Urothelium cell line (cell line): ENCODE measurements around the gene PLPP1.

Source experiments
- DNase-seq: peaks from one replicate; pipeline ENCODE4 v3.0.0; 2011; ENCODE audit warnings: low spot score, mixed read lengths
- FAIRE-seq: peaks from 2 replicates; lab custom pipeline; 2011; peaks lifted over from hg19 to GRCh38; lab: Jason Lieb, UNC

The PLPP1 gene

GRCh38 chr5:55453211-55453610, 81.6 kb downstream of the PLPP1 start:
- DNase-seq (no peak), FAIRE-seq (no peak)

- DNase-seq: no peak
- FAIRE-seq: no peak
Observed at GRCh38 chr5:55451976-55452375, 82.8 kb downstream of the PLPP1 start.

- FAIRE-seq: no peak
- no peak for DNase-seq
Observed at GRCh38 chr5:55450050-55450765, 84.6 kb downstream of the PLPP1 start.

GRCh38 chr5:55446640-55447351, 88.0 kb downstream of the PLPP1 start:
- FAIRE-seq (no peak), DNase-seq (no peak)

- DNase-seq (no peak), FAIRE-seq (no peak)
Observed at GRCh38 chr5:55445791-55446190, 89.0 kb downstream of the PLPP1 start.

GRCh38 chr5:55441954-55442353, 92.8 kb downstream of the PLPP1 start:
- FAIRE-seq: no peak
- no peak for DNase-seq

GRCh38 chr5:55441107-55441771, 93.5 kb downstream of the PLPP1 start:
- FAIRE-seq (no peak), DNase-seq (no peak)

GRCh38 chr5:55440188-55440646, 94.5 kb downstream of the PLPP1 start:
- DNase-seq (no peak), FAIRE-seq (no peak)

DNA sequence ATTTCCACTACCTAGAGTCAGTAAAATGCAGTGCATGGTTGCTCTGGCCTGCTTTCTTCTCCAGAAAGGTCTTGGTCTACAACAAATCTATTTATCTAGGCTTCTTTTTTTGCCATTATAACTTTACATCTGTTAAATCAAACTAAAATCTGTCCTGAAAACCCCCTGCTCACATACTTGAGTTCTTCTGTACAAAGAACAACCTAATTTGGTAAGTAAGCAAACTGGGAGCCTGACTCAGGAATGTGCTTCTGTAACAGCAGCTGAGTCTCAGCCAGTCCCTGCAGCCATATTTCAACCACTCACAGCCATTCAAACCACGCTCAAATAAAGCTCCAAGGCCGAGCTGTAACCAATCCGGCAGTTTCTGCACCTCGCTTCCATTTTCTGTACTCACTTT, 95.8 kb downstream of the PLPP1 start:
- FAIRE-seq (no peak), DNase-seq (no peak)

DNA sequence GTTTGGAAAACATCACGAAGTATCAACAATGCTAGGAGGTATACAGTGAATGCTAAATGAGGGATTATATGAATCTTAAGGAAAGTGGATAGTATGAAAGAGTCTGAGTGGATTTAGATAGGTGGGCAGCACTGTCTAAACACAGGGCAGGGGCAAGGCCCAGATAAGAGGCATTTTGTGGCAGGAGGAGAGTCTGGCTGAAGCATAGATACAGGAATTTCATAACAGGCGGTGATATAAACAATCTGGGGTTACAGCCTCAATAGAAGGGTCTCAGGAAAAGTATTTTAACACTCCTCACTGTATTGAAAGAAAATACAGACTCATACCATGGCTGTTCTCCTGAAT, 96.9 kb downstream of the PLPP1 start:
- FAIRE-seq (no peak), DNase-seq (no peak)

DNA sequence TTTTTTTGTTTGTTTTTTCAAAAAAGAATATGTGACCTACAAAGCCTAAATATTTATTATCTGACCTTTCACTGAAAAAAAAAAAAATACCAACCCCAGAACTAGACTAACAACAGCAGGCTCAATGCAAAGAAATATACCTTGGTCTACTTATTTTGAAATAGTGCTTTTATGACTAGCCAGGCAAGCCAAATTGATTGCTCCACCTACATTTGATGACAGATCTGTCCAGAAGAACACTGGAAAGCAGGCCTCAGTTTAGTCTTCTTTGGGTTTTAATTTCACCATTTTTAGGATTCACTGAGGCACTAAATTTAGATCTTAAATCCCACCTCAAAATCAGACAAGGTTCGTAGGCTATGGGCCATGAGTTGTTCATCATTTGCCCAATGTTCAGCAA, 97.3 kb downstream of the PLPP1 start:
- FAIRE-seq (no peak), DNase-seq (no peak)

DNA sequence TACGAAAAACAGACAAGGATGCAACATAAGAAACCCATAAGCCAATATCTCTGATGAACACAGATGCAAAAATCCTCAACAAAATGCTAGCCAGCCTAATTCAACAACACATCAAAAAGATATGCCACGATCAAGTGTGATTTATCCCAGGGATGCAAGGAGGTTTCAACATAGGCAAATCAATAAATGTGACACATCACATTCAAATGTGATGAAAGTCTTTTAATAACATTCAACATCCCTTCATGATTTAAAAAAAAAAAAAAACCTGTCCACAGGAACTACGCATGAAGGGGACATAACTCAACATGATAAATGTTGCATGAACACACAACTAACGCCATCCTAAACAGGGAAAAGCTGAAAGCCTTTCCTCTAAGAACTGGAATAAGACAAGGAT, 102.2 kb downstream of the PLPP1 start:
- DNase-seq (no peak), FAIRE-seq (no peak)

DNA sequence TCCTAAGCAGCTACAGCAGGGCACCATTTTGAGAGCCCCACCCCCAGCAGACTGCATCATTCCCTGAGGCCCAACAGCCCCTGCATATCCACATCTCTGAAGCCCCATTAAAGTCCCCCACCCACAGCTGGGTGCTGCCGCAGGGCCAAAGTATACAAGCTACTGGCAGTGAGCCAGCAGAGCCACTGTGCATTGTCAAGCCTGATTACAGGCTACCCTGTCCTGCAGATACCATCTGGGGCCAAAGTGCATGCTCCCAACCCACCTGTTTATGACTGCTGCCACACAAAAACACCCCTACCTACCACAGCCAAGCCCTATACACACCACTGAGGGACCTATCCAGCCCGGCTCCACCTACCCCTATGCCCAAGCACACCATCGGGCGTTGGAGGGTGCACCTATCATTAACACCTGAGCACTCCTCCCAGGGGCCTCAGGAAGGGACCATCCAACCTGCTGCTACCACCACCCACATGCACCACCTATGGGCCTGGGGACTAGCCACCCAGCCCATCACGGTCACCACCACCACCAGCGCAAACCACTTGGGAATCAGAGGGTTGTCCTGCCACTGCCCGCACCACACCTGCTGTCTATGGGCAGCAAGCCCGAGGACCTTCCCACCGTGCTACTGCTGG, 105.0 kb downstream of the PLPP1 start:
- FAIRE-seq: no peak
- DNase-seq: no peak

GRCh38 chr5:55429221-55429612, 105.5 kb downstream of the PLPP1 start:
- FAIRE-seq (no peak), DNase-seq (no peak)

DNA sequence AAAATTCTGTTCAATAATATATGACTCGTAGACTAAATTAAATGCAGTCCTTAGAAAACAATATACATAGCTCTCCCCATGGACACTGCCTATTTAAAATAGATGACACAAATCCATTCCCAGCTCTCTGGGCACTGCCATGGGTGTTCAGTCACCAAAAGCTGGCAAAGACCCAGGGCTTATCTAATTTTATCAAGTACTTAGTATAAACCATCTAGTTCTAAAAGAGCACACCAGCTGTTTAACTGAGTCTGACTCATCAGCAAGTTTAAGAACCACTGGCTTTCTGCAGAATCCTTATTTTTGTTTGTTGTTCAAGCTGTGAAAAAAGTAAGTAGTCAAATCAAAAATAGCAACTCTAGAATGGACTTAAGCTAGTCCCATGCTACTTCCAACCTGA, 107.6 kb downstream of the PLPP1 start:
- FAIRE-seq: no peak

DNA sequence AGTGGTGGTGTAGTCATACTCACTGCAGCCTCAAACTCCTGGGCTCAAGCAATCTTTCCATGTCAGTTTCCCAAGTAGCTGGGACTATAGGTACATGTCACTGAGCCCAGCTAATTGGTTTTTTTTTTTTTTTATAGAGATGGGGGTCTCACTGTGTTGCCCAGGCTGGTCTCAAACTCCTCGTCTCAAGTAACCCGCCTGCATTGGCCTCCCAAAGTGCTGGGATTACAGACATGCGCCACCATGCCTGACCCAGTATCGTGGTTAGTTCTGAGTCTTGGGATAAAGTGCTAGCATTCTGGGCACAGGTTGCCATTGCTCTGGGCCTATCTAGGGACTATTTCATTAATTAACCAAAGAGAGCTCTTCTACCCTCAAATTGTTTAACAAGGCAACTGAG, 108.3 kb downstream of the PLPP1 start:
- no peak for DNase-seq

More for the DNA sequence above, 107.6 kb downstream of the PLPP1 start:
- no peak for DNase-seq

DNA sequence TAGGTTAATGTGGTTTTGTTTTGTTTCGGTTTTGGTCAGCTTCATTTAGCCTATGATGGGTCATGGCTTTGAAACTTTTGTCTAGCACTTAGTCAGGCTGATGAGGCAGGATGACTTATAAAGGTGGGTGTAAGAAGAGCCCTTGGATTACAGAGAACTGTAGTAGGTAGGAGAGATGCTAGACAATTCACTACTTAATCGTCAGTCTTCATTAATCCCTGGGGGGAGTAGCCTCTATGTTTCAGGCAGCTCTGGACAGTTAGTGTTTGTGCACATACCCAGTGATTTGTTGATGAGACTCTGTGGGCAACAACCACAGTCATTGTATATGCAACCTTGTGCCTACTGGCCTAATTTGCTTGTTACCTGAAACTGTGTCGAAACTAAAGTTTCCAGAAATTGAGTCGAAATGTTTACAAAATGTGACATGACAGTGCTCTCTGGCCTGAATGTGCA, 113.7 kb downstream of the PLPP1 start:
- FAIRE-seq: no peak
- DNase-seq: no peak

More for the DNA sequence above, 108.3 kb downstream of the PLPP1 start:
- FAIRE-seq: no peak

- no peak for DNase-seq
- no peak for FAIRE-seq
Observed at GRCh38 chr5:55418994-55419968, 115.5 kb downstream of the PLPP1 start.

DNA sequence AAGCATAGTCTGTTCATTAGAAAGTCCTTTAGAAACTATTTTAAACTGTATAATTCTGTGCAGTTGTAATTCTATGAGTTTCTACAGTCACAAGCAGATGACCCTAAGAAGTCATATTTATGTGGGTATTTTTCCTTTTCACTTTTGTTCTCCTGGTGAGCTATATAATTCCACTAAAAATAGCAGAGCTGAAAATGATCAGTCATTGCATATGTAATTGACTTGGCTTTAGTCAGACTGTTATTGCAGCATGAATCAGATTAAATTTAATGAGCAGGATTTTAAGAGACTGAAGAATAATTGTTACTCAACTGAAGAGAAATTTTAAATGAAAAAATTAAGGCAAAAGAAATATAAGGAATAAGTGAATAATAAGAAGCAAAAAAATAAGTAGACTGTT, 118.5 kb downstream of the PLPP1 start:
- DNase-seq (no peak), FAIRE-seq (no peak)

DNA sequence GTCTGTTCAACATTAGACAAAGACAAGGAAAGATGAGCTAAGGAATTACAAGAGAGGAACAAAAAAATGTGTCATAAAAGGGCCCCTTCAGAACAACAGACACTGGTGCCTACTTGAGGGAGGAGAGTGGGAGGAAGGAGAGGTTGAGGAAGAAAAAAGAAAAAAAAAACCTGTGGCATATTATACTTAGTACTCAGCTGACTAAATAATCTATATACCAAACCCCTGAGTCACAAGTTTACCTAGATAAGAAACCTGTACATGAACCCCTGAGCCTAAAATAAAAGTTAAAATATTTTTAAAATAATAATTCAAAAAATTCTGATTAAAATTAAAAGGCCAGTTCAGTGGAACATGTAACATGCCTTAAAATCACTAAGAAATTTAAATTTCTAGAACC, 119.7 kb downstream of the PLPP1 start:
- no peak for DNase-seq
- no peak for FAIRE-seq
